Esophagus muscularis mucosa (tissue), 4 donors: ENCODE data around the gene LAPTM5.

ENCODE experiments used
- EP300 ChIP-seq: sonication (generic); formaldehyde crosslinking; IDR thresholded peaks from one replicate; pipeline ENCODE4 v1.6.1; 2017; ENCODE audit warnings: antibody characterized with exemption
- POLR2A ChIP-seq: fragments of 450-650 bp; IDR thresholded peaks from one replicate; pipeline ENCODE4 v1.6.1; 2017; ENCODE audit warnings: antibody characterized with exemption, moderate library complexity, mild to moderate bottlenecking, low read depth
- POLR2AphosphoS5 ChIP-seq, 2 donors: sonication (generic); formaldehyde crosslinking; IDR thresholded peaks; one replicate each; pipeline ENCODE4 v1.6.1; 2017; ENCODE audit warnings: antibody characterized with exemption in 2 of 2
- TF ChIP-seq, protein P1 (sequence below), 3 experiments: fragments of 200-600 bp in 2 of 3; fragments of 450-650 bp in 1 of 3; sonication (generic) in 2 of 3; IDR thresholded peaks; one replicate each; pipeline ENCODE4 v1.5.1; 2017 to 2019; ENCODE audit warnings: antibody characterized with exemption in 3 of 3, mild to moderate bottlenecking in 2 of 3, moderate library complexity in 1 of 3

DNA sequence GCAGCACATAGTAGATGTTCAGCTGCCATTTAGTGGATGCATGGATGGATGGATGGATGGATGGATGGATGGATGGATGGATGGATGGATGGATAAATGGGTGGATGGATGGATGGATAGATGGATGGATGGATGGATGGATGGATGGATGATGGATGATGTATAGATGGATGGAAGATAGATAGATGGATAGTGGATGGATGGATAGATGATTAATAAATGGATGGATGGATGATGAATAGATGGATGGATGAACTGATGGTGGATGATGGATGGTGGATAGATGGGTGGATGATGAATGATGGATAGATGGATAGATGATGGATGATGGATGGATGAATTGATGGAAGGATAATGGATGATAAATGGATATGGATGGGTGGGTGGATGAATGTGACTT is 54.8 kb downstream of the LAPTM5 start:
- TF ChIP-seq, protein P1, sequence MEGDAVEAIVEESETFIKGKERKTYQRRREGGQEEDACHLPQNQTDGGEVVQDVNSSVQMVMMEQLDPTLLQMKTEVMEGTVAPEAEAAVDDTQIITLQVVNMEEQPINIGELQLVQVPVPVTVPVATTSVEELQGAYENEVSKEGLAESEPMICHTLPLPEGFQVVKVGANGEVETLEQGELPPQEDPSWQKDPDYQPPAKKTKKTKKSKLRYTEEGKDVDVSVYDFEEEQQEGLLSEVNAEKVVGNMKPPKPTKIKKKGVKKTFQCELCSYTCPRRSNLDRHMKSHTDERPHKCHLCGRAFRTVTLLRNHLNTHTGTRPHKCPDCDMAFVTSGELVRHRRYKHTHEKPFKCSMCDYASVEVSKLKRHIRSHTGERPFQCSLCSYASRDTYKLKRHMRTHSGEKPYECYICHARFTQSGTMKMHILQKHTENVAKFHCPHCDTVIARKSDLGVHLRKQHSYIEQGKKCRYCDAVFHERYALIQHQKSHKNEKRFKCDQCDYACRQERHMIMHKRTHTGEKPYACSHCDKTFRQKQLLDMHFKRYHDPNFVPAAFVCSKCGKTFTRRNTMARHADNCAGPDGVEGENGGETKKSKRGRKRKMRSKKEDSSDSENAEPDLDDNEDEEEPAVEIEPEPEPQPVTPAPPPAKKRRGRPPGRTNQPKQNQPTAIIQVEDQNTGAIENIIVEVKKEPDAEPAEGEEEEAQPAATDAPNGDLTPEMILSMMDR (IDR thresholded peaks at IDR 0.05), result no peak
- TF ChIP-seq POLR2A (no peak), EP300 (no peak), POLR2AphosphoS5 (IDR thresholded peaks at IDR 0.05) (no peak)
